Caco-2 (cell line): ENCODE data around the gene SLX4IP. TPM values are rescaled to one million over a fixed set of nuclear protein-coding genes. Genes with fewer than 3 reads are reported as not detected.

Source experiments
- BruUV-seq: library from RNA; stranded (reverse); fragments of 400-500 nt; replicated peaks from 2 replicates; lab custom pipeline; 2021; lab: Mats Ljungman, UMichigan
- CTCF ChIA-PET: fragments of 300-600 bp; sonication (Branson Sonifier 250); formaldehyde crosslinking; loops from one replicate; lab custom pipeline; 2022; ENCODE audit warnings: antibody characterized with exemption; lab: Charles Lee
- POLR2A ChIA-PET: fragments of 300-600 bp; sonication (Branson Sonifier 250); formaldehyde crosslinking; loops from one replicate; lab custom pipeline; 2022; ENCODE audit warnings: antibody characterized with exemption; lab: Charles Lee
- DNase-seq, 2 experiments: peaks; one replicate each; pipeline versions ENCODE4 v3.0.0 to v3.0.0-alpha.2; 2020 to 2022
- H3K27me3 ChIP-seq: replicated peaks from 2 replicates; pipeline ENCODE4 v1.6.0; 2011; ENCODE audit warnings: low read length; ENCODE audit not compliant: control insufficient read depth, insufficient read depth
- H3K36me3 ChIP-seq: 2 replicates; pipeline ENCODE4 v1.5.1; 2011; ENCODE audit warnings: low read length; ENCODE audit not compliant: control insufficient read depth, insufficient read depth
- H3K4me1 ChIP-seq: fragments of 250-450 bp; sonication (Bioruptor Pico); 2 replicates; pipeline ENCODE4 v1.5.1; 2020; ENCODE audit warnings: mild to moderate bottlenecking
- H3K4me3 ChIP-seq: 2 replicates; pipeline ENCODE4 v1.5.1; 2011; ENCODE audit warnings: low read depth, mild to moderate bottlenecking, control low read depth, low read length
- H3K9me3 ChIP-seq: fragments of 250-450 bp; sonication (Bioruptor Pico); 2 replicates; pipeline ENCODE4 v1.5.1; 2020; ENCODE audit warnings: mild to moderate bottlenecking, moderate library complexity
- H3K27ac Mint-ChIP-seq: one replicate; pipeline ENCODE4 v1.8.0; 2022; ENCODE audit warnings: mixed read lengths; ENCODE audit not compliant: unreplicated experiment
- H3K27me3 Mint-ChIP-seq: one replicate; pipeline ENCODE4 v1.8.0; 2022; ENCODE audit warnings: mixed read lengths; ENCODE audit not compliant: insufficient read depth, unreplicated experiment
- H3K36me3 Mint-ChIP-seq: one replicate; pipeline ENCODE4 v1.8.0; 2022; ENCODE audit warnings: mild to moderate bottlenecking, mixed read lengths; ENCODE audit not compliant: insufficient read depth, unreplicated experiment
- H3K4me1 Mint-ChIP-seq: one replicate; pipeline ENCODE4 v1.8.0; 2022; ENCODE audit warnings: low read depth, mixed read lengths; ENCODE audit not compliant: unreplicated experiment
- H3K4me3 Mint-ChIP-seq: one replicate; pipeline ENCODE4 v1.8.0; 2022; ENCODE audit warnings: mild to moderate bottlenecking, moderate library complexity, mixed read lengths; ENCODE audit not compliant: unreplicated experiment
- H3K9me3 Mint-ChIP-seq: one replicate; pipeline ENCODE4 v1.8.0; 2022; ENCODE audit warnings: mixed read lengths; ENCODE audit not compliant: unreplicated experiment
- CTCF ChIP-seq, 2 experiments: fragments of 200-600 bp in 1 of 2; IDR thresholded peaks; 1 replicate in 1 of 2; 2 replicates in 1 of 2; pipeline versions ENCODE4 v1.5.1 to v1.8.0; 2011 to 2022; ENCODE audit warnings: antibody characterized with exemption in 1 of 2, control low read depth in 1 of 2, inconsistent platforms in 1 of 2, low read depth in 1 of 2, low read length in 1 of 2, mild to moderate bottlenecking in 1 of 2, moderate library complexity in 1 of 2; ENCODE audit not compliant: insufficient read depth in 1 of 2, severe bottlenecking in 1 of 2, unreplicated experiment in 1 of 2
- intact Hi-C: fragments of 100-400 bp; cut with micrococcal nuclease; formaldehyde crosslinking; loops from one replicate; pipeline ENCODE4 v1.10.0; 2022; ENCODE audit not compliant: unreplicated experiment
- total RNA-seq: library from RNA; stranded (reverse); gene quantifications from 2 replicates; pipeline ENCODE4 v1.2.3, GENCODE V29; 2022

Gene SLX4IP
- total RNA-seq, 1 experiment from 2014 or later: 8.5 TPM

GRCh38 chr20:10561302-10561701 lies 126.2 kb downstream of the SLX4IP start:
- Mint-ChIP-seq H3K4me3 (no peak overlapping the region), H3K9me3 (no peaks in the 10 kb centered on the region), H3K4me1 (peaks cover 16% of the 10 kb centered on the region), H3K27ac (no peak overlapping the region), H3K36me3 (peaks cover 5% of the 10 kb centered on the region), H3K27me3 (no peaks in the 10 kb centered on the region)
- H3K4me1 ChIP-seq: peaks cover 39% of the 10 kb centered on the region
- TF ChIP-seq CTCF (IDR thresholded peaks at IDR 0.05; ENCODE audit: insufficient read depth in 1 of 2, low read depth in 1 of 2, low read length in 1 of 2, severe bottlenecking in 1 of 2, unreplicated experiment in 1 of 2): no peak
- H3K4me3 ChIP-seq: no peak overlapping the region
- ChIA-PET CTCF (no interaction called here), POLR2A (no interaction called here)
- H3K9me3 ChIP-seq: no peaks in the 10 kb centered on the region
- no peaks in the 10 kb centered on the region; the same call in 1 of the 2 replicates for H3K36me3 ChIP-seq
- H3K27me3 ChIP-seq: no peaks in the 10 kb centered on the region
- intact Hi-C loops: no loop called here
- BruUV-seq: no TSS peak
- no peak for DNase-seq

- no peak for TF ChIP-seq CTCF (IDR thresholded peaks at IDR 0.05; ENCODE audit: insufficient read depth in 1 of 2, low read depth in 1 of 2, low read length in 1 of 2, severe bottlenecking in 1 of 2, unreplicated experiment in 1 of 2)
- Mint-ChIP-seq H3K4me3 (no peak overlapping the region), H3K27ac (no peak overlapping the region), H3K36me3 (peaks cover 5% of the 10 kb centered on the region), H3K4me1 (peaks cover 17% of the 10 kb centered on the region), H3K9me3 (no peaks in the 10 kb centered on the region), H3K27me3 (no peaks in the 10 kb centered on the region)
- no peak overlapping the region for H3K4me3 ChIP-seq
- CTCF ChIA-PET: no interaction called here
- no peaks in the 10 kb centered on the region for H3K9me3 ChIP-seq
- no peak for DNase-seq
- H3K4me1 ChIP-seq: peaks cover 48% of the 10 kb centered on the region
- intact Hi-C loops: no loop called here
- H3K27me3 ChIP-seq: no peaks in the 10 kb centered on the region
- BruUV-seq: no TSS peak
- POLR2A ChIA-PET: no interaction called here
- no peaks in the 10 kb centered on the region for H3K36me3 ChIP-seq
These were observed 127.8 kb downstream of the SLX4IP start for GRCh38 chr20:10562899-10563298.

GRCh38 chr20:10563935-10564492 lies 128.9 kb downstream of the SLX4IP start:
- ChIA-PET POLR2A (no interaction called here), CTCF (interaction anchor here (1.0 kb wide), 1 partner anchor 9 kb away, joined by 3 read pairs; no protein-coding TSS in a partner anchor)
- intact Hi-C loops: no loop called here
- no TSS peak for BruUV-seq
- Histone ChIP-seq H3K4me3 (no peak overlapping the region), H3K27me3 (no peaks in the 10 kb centered on the region), H3K4me1 (peaks cover 47% of the 10 kb centered on the region), H3K9me3 (no peaks in the 10 kb centered on the region), H3K36me3 (no peaks in the 10 kb centered on the region)
- Mint-ChIP-seq H3K9me3 (no peaks in the 10 kb centered on the region), H3K27ac (no peak overlapping the region), H3K27me3 (no peaks in the 10 kb centered on the region), H3K4me1 (peaks cover 10% of the 10 kb centered on the region), H3K4me3 (no peak overlapping the region), H3K36me3 (no peaks in the 10 kb centered on the region)
- DNase-seq: no peak
- no peak for TF ChIP-seq CTCF (IDR thresholded peaks at IDR 0.05; ENCODE audit: insufficient read depth in 1 of 2, low read depth in 1 of 2, low read length in 1 of 2, severe bottlenecking in 1 of 2, unreplicated experiment in 1 of 2)
